ENCODE results near the gene NAA40. TPM values are rescaled to one million over a fixed set of nuclear protein-coding genes. Genes with fewer than 3 reads are reported as not detected.

Gene NAA40
- total and polyA plus RNA-seq, 8 donors = 6.8 to 25.7 (median 13.9) TPM

GRCh38 chr11:63941901-63942300 lies 3.1 kb downstream of the NAA40 start:
- H3K4me1 ChIP-seq = peaks cover 0 to 12% (median 0%) of the 10 kb centered on the region in 3 donors
- H3K27me3 ChIP-seq = no peaks in the 10 kb centered on the region
- H3K36me3 ChIP-seq = no peaks in the 10 kb centered on the region
- no peak for TF ChIP-seq CTCF (IDR thresholded peaks at IDR 0.05)
- no peak overlapping the region for H3K4me3 ChIP-seq
- no peaks in the 10 kb centered on the region for H3K9me3 ChIP-seq
- ATAC-seq = no peak
- intact Hi-C loops (cut with DNase I) = loop anchor here in 1 of 3 donors (10.0 kb wide), 1 partner anchor 177 kb away; the partner anchor contains the start of gene ZFTA
- WGBS, 2 donors = 75 to 80% methylated on average over 4 of the region's 4 CpGs
- DNase-seq = no peak
- no peak overlapping the region for H3K27ac ChIP-seq
- no peak for FAIRE-seq

GRCh38 chr11:63942803-63943202 lies 4.0 kb downstream of the NAA40 start:
- Histone ChIP-seq H3K27me3 (no peaks in the 10 kb centered on the region), H3K27ac (no peak overlapping the region), H3K4me3 (no peak overlapping the region), H3K36me3 (no peaks in the 10 kb centered on the region), H3K9me3 (no peaks in the 10 kb centered on the region), H3K4me1 (peaks cover 0 to 12% (median 0%) of the 10 kb centered on the region in 3 donors)
- intact Hi-C loops (cut with DNase I) = loop anchor here in 1 of 3 donors (10.0 kb wide), 1 partner anchor 178 kb away; the partner anchor contains the start of gene ZFTA
- DNase-seq (no peak), FAIRE-seq (no peak), ATAC-seq (no peak)
- WGBS, 2 donors = 84 to 89% methylated on average over 3 of the region's 3 CpGs
- TF ChIP-seq CTCF (IDR thresholded peaks at IDR 0.05) = no peak

GRCh38 chr11:63944987-63945386 lies 6.2 kb downstream of the NAA40 start:
- ATAC-seq (peak; percentile 11 to 45 (median 32)), DNase-seq (peak in 3 of 6 donors; percentile 27 to 48 (median 37)), FAIRE-seq (no peak)
- no peak overlapping the region for H3K4me3 ChIP-seq
- WGBS, 2 donors = 24 to 28% methylated on average over 8 of the region's 8 CpGs
- peak overlapping the region in 2 of 4 donors; percentile 5 to 9 for H3K27ac ChIP-seq
- TF ChIP-seq CTCF (IDR thresholded peaks at IDR 0.05) = no peak
- no peaks in the 10 kb centered on the region for H3K36me3 ChIP-seq
- H3K4me1 ChIP-seq = peaks cover 0 to 8% (median 0%) of the 10 kb centered on the region in 3 donors
- intact Hi-C loops (cut with DNase I) = loop anchor here in 2 of 3 donors (5.0 to 10.0 kb wide), 3 partner anchors 108 to 180 kb away; partner anchors contain the start of genes MARK2 (in 2 of the 2) and ZFTA (in 2 of the 2)
- H3K9me3 ChIP-seq = no peaks in the 10 kb centered on the region
- H3K27me3 ChIP-seq = no peaks in the 10 kb centered on the region

- Histone ChIP-seq H3K27me3 (no peaks in the 10 kb centered on the region), H3K27ac (peak overlapping the region in 2 of 4 donors; percentile 5 to 9), H3K36me3 (no peaks in the 10 kb centered on the region), H3K4me1 (peaks cover 0 to 8% (median 0%) of the 10 kb centered on the region in 3 donors), H3K4me3 (peak overlapping the region in 1 of 4 donors; percentile 7), H3K9me3 (no peaks in the 10 kb centered on the region)
- peak; percentile 47 to 81 (median 73) for TF ChIP-seq CTCF (IDR thresholded peaks at IDR 0.05)
- DNase-seq (peak; percentile 70 to 89 (median 78)), FAIRE-seq (no peak), ATAC-seq (peak; percentile 96 to 99 (median 98))
- intact Hi-C loops (cut with DNase I) = loop anchor here in 2 of 3 donors (5.0 to 10.0 kb wide), 3 partner anchors 108 to 181 kb away; partner anchors contain the start of genes MARK2 (in 2 of the 2) and ZFTA (in 2 of the 2)
- 36% methylated on average over 14 of the region's 14 CpGs for WGBS, 2 donors
Observed at GRCh38 chr11:63945477-63946163, 6.8 kb downstream of the NAA40 start.
